Pulmonary artery endothelial cell (primary cell): ENCODE data around the gene C4orf50. TPM values are rescaled to one million over a fixed set of nuclear protein-coding genes. Genes with fewer than 3 reads are reported as not detected.
A peak's percentile ranks its signal among the peaks of the same experiment; 100 is the strongest.
"Not testable (repeated sequence)": the region's sequence is repeated elsewhere in the genome, so short reads cannot be mapped to it uniquely, and the experiment has no call there.

Source experiments
- DNase-seq: peaks from one replicate; pipeline ENCODE4 v3.0.0-alpha.2; 2011; ENCODE audit warnings: low read depth, low spot score
- total RNA-seq: library from RNA; depleted of rRNA; stranded (reverse); fragments of >200 nt; gene quantifications from 2 replicates; pipeline ENCODE4 v1.2.3, GENCODE V29; 2014

The C4orf50 gene
- total RNA-seq, 1 donor from 2014 or later: not detected

DNA sequence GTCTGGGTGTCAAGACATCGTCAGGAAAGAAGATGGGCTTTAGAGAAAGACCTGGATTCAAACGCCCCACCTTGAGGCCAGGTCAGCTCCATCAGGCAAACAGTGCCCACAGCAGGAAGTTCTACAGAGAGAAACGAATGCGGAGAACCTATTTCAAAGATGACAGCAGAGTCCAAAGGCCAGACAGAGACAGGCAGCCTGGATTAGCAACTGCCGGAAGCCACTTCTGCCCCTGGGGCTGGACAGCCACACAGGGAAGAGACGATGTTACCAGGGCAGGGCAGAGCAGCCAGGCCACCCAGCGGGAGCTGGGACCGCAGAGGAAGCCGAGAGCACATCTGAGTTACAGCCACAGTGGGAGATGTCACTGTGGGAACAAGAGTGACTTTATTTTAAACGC lies 1.2 kb downstream of the C4orf50 start:
- DNase-seq: no peak

DNA sequence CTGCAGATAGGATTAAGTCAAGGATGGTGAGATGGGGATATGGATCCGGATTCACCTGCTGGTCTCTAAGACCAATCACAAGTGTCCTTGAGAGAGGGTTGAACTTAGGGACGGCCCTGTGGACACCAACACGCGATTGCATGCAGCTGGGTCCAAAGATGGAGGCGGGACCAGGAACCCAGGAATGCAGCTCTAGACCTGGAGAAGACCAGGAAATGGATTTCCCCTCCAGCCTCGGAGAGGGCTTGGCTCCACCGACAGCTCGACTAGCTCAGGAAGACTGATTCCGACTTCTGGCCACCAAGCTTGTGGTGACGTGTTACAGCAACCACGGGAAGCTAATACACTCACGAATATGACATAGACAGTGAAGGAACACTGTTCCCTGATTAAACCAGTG lies 4.7 kb downstream of the C4orf50 start:
- DNase-seq: no peak

DNA sequence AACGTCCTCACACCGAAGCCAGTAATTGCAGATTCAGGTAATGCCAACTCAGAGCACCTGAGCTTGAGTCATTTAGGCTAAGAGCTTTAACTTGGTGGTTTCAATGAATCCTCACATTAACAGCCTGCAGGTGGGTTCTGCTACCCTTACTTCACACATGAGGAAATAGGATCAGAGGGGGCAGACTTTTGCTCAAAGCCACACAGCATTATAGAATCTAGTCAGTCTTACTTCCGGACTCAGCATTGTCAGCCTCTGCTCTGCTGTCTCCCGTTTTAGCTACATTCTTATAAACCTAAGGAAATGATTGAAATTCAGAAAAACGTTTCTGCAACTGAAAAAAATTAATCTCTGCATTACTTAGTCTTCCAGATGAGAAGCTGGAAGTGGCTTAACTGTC lies 6.0 kb downstream of the C4orf50 start:
- no peak for DNase-seq

DNA sequence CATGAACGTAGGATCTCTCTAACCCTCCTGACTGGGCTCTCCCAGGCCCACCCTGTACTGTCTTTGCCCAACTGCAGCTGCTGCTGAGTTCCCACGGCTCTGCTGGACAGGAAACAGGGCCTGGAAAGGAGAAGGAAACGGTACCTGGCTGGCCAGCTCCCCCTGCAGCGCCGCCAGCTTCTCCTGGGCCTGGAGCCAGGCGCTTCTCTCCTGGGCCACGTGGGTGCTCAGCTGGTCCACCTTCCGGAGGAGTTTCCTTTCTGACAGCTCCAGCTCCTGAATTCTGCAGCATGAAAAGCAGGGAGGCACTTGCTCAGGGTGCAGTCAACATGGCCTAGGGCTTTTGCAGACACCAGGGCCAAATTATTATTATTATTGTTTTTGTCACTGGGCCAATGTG lies 6.5 kb downstream of the C4orf50 start:
- no peak for DNase-seq

GRCh38 chr4:6011271-6011671 lies 7.0 kb downstream of the C4orf50 start:
- DNase-seq: no peak

DNA sequence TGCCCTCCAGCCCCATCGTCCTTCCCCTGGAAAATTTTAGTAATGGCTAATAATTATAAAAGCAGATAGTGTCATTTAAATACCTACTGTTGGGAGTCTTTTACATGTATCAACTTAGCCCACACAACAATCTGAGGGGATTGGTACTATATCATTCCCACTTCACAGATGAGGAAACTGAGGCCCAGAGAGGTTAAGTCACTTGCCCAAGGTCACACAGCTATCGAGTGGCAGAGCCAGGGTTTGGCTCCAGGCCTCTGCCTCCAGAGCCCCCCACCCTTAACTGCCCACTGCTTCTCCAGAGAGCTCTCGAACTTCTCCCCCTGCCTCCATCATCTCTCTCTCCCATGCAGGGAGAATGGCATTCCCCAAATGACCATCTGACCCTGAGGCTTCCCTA lies 7.4 kb downstream of the C4orf50 start:
- DNase-seq: no peak

DNA sequence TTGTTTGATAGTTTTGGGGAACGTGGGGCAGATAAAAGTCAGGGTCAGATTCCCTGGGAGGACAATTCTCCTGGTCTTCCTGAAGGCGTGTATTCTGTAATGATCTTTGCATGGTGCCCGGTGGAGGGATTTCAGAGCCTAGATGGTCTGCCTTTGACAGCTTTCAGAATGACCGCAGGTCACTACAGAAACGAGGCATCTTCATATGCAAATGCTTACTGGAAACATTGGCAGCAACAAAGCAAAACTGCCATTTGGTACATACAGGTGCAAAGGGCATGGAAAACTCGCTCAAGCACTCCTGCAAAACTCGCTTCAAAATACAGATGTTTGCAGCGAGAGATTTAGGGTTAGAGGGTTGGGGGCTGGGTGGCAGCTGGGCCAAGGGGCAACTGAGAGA lies 8.8 kb downstream of the C4orf50 start:
- no peak for DNase-seq

DNA sequence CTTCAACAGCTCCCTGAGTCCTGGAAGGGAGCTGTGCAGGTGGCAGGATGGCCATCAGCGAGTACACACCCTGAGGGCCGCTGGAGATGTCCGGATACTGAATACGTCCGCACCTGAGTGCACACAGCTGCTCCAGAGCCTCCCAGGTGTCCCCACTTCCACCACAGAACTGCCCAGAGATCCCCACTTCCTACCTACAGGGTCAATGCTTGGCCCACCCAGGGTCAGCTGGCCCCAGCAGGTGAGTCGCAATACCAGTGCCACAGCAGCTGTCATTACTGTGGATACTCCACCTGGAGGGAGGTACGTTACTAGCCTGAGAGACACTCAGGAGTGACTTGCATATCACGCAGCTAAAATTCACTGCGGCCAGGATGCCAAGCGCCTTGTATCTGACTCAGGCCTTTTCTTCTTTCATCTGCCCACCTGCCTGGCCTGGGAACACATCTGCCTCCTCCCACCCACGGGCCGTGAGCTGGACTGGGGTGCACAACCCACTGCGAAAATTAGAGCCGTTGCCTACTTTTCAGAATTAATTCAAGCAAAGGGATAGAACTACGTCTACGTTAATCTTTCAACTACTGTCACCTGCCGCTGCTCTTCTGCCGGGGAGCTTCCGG lies 9.4 kb downstream of the C4orf50 start:
- no peak for DNase-seq

- DNase-seq: no peak
Observed at GRCh38 chr4:6008092-6008551, 10.1 kb downstream of the C4orf50 start.

DNA sequence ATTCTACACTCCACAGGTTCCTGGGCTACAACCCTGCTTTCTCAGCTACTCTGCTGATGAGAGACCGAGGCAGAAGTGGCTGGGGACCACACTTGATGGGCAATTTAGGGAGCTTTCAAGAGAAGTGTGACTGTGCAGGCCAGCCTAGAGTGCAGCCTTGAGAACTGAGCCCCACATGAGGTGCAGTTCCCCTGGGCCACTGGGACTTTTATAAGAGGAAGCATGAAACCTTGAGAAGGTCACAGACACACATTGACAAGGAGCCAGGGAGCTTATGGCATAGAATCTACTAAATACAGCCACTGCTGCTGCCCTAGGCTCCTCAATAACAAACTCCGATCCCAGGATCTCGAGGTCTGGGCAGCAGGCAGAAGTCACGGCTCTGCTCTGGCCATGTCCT lies 13.1 kb downstream of the C4orf50 start:
- no peak for DNase-seq

DNA sequence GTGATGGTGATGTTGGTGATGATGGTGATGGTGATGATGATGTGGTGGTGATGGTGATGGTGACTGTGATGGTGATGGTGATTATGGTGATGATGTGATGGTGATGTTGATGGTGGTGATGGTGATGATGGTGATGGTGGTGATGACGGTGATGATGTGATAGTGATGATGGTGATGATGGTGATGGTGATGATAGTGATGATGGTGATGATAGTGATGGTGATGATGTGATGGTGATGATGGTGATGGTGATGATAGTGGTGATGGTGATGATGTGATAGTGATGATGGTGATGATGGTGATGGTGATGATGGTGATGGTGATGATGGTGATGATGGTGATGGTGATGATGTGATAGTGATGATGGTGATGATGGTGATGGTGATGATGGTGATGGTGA lies 14.7 kb downstream of the C4orf50 start:
- not testable (repeated sequence) for DNase-seq

DNA sequence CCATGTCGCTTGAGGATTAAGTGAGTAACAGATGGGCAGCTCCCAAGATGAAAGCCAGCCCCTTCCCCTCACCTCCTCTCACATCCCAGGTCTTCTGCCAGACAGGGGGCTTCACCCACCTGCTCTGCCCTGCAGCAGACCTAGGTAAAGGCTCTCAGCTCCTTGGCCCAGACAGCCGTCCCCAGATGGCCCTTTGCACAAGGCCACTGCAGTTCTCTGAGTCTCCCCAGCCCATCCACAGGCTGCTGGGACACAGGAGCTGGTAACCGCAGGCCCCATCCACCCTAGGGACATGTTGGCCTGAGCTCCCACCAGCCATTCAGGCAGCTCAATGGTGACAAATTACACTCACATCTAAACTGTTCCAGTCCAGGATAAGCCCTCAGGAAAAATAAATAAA lies 15.3 kb downstream of the C4orf50 start:
- no peak for DNase-seq

DNA sequence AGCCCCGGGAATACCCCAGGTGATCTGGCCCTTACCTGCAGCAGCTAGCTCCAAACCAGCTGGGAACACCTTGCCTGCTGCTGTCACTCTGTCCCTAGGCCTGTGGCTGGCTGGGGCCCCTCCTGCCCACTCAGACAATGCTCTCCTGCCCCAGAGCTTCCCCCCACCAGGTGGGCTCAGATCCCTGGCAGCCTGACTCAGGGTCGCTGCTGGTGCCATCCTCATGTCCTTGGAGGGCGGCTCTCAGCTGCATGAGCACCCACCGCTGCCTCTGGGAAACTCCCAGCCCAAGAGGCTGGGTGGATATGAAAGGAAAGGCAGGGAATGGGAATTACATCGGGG lies 15.8 kb downstream of the C4orf50 start:
- no peak for DNase-seq

DNA sequence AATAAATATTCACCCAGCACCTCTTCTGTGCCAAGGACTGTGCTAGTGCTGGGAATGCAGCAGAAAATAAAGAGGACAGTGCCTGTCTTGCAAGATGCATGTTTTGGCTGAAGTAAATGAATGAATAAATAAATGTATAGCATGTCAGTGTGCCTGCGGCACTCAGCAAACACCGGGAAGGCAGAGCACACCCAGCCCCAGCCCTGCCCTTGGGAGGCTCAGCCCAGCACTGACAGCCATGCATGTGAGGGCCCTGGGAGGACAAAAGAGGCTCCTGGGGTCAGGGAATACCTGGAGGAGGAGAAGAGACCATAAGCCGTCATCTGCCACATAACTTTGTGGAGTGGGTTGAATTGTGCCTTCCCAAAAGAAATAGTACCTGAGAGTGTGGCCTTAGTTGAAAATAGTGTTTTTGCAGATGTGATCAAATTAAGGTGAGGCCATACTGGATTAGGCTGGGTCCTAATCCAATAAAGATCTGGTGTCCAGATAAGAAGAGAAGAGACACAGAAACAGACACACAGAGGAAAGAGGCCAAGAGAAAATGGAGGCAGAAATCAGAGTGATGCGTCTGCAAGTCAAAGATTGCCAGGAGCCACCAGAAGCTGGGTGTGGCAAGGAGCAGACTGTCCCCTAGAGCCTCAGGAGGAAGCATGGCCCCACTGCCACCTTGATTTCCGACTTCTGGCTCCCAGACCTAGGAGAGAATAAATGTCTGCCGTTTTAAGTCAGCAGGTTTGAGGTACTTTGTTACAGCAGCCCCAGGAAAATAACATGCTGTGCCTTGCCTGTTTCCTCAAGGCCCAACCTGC lies 16.3 kb downstream of the C4orf50 start:
- DNase-seq: no peak

DNA sequence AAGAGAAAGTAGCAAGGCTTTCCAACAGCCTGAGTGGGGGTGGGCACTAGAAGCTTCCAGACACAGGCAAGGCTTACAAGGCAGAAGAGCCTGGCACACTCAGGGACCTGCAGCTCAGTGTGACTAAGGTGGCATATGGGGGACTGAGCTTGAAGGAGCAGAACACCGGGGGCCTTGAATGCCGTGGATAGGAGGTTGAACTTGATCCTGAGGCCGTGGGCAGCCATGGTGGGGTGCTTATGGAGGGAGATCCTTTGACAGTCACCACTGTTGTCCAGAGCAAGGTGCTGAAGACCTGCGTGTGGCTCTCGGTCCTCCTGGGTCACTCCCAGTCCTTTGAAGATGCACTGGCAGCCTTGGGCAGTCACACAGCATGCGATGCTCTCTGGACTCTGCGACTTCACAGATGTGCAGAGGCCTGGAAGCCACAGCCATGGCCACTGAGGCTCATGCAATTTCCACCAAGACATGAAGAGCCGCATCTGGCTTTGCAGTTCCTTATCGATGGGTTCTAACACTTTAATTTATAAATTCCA lies 18.3 kb downstream of the C4orf50 start:
- no peak for DNase-seq

DNA sequence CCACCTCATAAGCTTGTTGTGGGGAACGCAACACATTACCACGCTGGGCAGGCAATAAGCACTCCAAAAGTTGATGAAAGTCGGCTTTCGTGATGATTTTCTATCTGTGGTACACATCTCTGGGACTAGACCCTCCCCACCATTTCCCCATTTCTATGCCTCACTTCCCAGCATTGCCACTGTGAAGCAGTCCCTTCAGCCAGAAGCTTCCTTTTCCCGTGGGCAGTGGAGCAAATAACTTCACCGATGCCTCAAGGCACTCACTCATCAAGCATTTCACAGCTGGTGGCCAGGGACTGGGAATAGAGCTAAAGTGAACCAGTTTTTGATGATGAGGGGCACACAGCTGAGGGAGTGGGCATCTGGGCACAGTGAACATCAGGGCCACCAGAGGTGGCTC lies 18.9 kb downstream of the C4orf50 start:
- DNase-seq: no peak

DNA sequence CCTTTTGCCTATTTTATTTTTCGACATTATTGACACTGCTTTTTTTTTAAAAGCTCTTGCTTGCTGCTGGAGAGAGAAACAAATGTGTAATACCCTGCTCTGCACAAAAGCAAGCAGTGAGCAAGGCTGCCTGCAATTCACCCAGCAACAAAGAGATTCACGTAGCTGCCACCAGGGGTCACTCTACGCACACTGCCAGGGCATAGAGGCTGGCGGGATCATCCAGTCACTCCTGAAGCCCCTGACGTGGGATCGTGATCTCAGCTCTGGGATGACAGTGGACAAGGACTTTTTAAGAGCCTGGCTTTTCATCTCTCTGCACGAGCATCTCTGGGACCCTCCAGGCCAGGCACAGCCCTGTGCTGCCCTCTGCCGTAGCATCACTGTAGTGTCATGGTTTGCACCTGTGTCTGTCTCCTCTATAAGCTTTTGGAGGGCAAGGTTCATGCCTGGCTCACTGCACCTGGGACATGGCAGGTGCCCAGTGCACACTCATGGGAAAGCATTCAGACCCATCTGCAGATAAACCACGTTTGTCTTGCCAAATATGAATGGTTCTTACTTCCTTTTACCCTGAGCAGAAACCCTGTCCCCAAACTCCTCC lies 19.8 kb downstream of the C4orf50 start:
- peak; percentile 26 for DNase-seq

GRCh38 chr4:5996641-5997040 lies 21.6 kb downstream of the C4orf50 start:
- DNase-seq: no peak

GRCh38 chr4:5995901-5996623 lies 22.2 kb downstream of the C4orf50 start:
- DNase-seq: no peak

- no peak for DNase-seq
Observed at GRCh38 chr4:5993876-5994811, 24.1 kb downstream of the C4orf50 start.

DNA sequence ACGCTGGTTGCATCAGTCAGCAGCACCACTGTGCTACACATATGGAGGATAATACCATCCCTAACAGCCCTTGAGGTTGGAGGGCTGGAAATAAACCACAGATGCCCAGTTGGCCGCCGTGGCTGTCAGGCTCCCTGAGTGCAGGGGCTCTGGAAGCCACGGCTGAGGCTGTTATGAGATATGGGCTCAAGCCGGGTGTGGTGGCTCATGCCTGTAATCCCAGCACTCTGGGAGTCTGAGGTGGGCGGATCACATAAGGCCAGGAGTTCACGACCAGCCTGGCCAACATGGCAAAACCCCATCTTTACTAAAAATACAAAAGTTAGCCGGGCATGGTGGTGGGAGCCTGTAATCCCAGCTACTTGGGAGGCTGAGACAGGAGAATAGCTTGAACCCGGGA lies 24.9 kb downstream of the C4orf50 start:
- not testable (repeated sequence) for DNase-seq
